ENCODE data around the gene CCDC82. TPM values are rescaled to one million over a fixed set of nuclear protein-coding genes. Genes with fewer than 3 reads are reported as not detected.
A peak's percentile ranks its signal among the peaks of the same experiment; 100 is the strongest.

CCDC82 gene
- total RNA-seq, 1 donor from 2014 or later, result 28.4 TPM

GRCh38 chr11:96317571-96317970 is 72.1 kb downstream of the CCDC82 start:
- Histone ChIP-seq H3K27ac (peak overlapping the region; percentile 45), H3K36me3 (no peaks in the 10 kb centered on the region), H3K9me3 (no peaks in the 10 kb centered on the region), H3K4me1 (peaks cover 75% of the 10 kb centered on the region), H3K4me3 (no peak overlapping the region), H3K27me3 (no peaks in the 10 kb centered on the region)
- ATAC-seq (peak; percentile 48), DNase-seq (no peak)
- TF ChIP-seq CTCF (IDR thresholded peaks at IDR 0.05), result no peak
- intact Hi-C loops (cut with DNase I), result no loop called here

- H3K9me3 ChIP-seq, result no peaks in the 10 kb centered on the region
- intact Hi-C loops (cut with DNase I), result no loop called here
- H3K27me3 ChIP-seq, result no peaks in the 10 kb centered on the region
- no peaks in the 10 kb centered on the region for H3K36me3 ChIP-seq
- DNase-seq (no peak), ATAC-seq (no peak)
- H3K4me3 ChIP-seq, result no peak overlapping the region
- no peak overlapping the region for H3K27ac ChIP-seq
- peaks cover 74% of the 10 kb centered on the region for H3K4me1 ChIP-seq
- TF ChIP-seq CTCF (IDR thresholded peaks at IDR 0.05), result no peak
Observed at GRCh38 chr11:96316869-96317268, 72.8 kb downstream of the CCDC82 start.

GRCh38 chr11:96315476-96315875 is 74.2 kb downstream of the CCDC82 start:
- Histone ChIP-seq H3K4me3 (no peak overlapping the region), H3K9me3 (no peaks in the 10 kb centered on the region), H3K27me3 (no peaks in the 10 kb centered on the region), H3K27ac (peak overlapping the region; percentile 25), H3K36me3 (no peaks in the 10 kb centered on the region), H3K4me1 (peaks cover 73% of the 10 kb centered on the region)
- intact Hi-C loops (cut with DNase I), result no loop called here
- TF ChIP-seq CTCF (IDR thresholded peaks at IDR 0.05), result no peak
- ATAC-seq (no peak), DNase-seq (no peak)

GRCh38 chr11:96314326-96315020 is 75.2 kb downstream of the CCDC82 start:
- H3K27ac ChIP-seq, result peak overlapping the region; percentile 64
- TF ChIP-seq CTCF (IDR thresholded peaks at IDR 0.05), result no peak
- no peak overlapping the region for H3K4me3 ChIP-seq
- no peaks in the 10 kb centered on the region for H3K36me3 ChIP-seq
- H3K27me3 ChIP-seq, result no peaks in the 10 kb centered on the region
- DNase-seq (no peak), ATAC-seq (peak; percentile 85)
- H3K4me1 ChIP-seq, result peaks cover 73% of the 10 kb centered on the region
- intact Hi-C loops (cut with DNase I), result no loop called here
- no peaks in the 10 kb centered on the region for H3K9me3 ChIP-seq

GRCh38 chr11:96313163-96313562 is 76.5 kb downstream of the CCDC82 start:
- DNase-seq (no peak), ATAC-seq (peak; percentile 55)
- intact Hi-C loops (cut with DNase I), result no loop called here
- no peaks in the 10 kb centered on the region for H3K36me3 ChIP-seq
- H3K27me3 ChIP-seq, result no peaks in the 10 kb centered on the region
- TF ChIP-seq CTCF (IDR thresholded peaks at IDR 0.05), result no peak
- H3K4me3 ChIP-seq, result no peak overlapping the region
- H3K4me1 ChIP-seq, result peaks cover 73% of the 10 kb centered on the region
- H3K9me3 ChIP-seq, result no peaks in the 10 kb centered on the region
- no peak overlapping the region for H3K27ac ChIP-seq
